ENCODE measurements around the gene DCAF15. TPM values are rescaled to one million over a fixed set of nuclear protein-coding genes. Genes with fewer than 3 reads are reported as not detected.
A peak's percentile ranks its signal among the peaks of the same experiment; 100 is the strongest.

The DCAF15 gene
- total RNA-seq, 1 experiment from 2014 or later: 41.6 TPM

- no peak for DNase-seq (ENCODE audit: low spot score)
Observed at GRCh38 chr19:13931391-13932148, 20.7 kb upstream of the DCAF15 start.

- DNase-seq (ENCODE audit: low spot score): no peak
Observed at GRCh38 chr19:13932149-13932637, 20.1 kb upstream of the DCAF15 start.

GRCh38 chr19:13932911-13933393 lies 19.4 kb upstream of the DCAF15 start:
- no peak for DNase-seq (ENCODE audit: low spot score)

GRCh38 chr19:13934785-13935109 lies 17.6 kb upstream of the DCAF15 start:
- DNase-seq (ENCODE audit: low spot score): no peak

- DNase-seq (ENCODE audit: low spot score): no peak
Observed at GRCh38 chr19:13935765-13936510, 16.4 kb upstream of the DCAF15 start.

GRCh38 chr19:13937479-13938300 lies 14.6 kb upstream of the DCAF15 start:
- DNase-seq (ENCODE audit: low spot score): no peak

- peak; percentile 52 for DNase-seq (ENCODE audit: low spot score)
Observed at GRCh38 chr19:13938301-13939064, 13.8 kb upstream of the DCAF15 start, which contains the start of gene PODNL1. Gene PODNL1, minus strand, starts transcription at chr19:13938417. Its CDS starts 236 bp downstream, at chr19:13938181.

GRCh38 chr19:13942023-13942684 lies 10.2 kb upstream of the DCAF15 start:
- DNase-seq (ENCODE audit: low spot score): no peak

GRCh38 chr19:13946414-13946813 lies 5.9 kb upstream of the DCAF15 start:
- no peak for DNase-seq (ENCODE audit: low spot score)

- DNase-seq (ENCODE audit: low spot score): no peak
Observed at GRCh38 chr19:13951043-13951442, 1.3 kb upstream of the DCAF15 start.

- DNase-seq (ENCODE audit: low spot score): no peak
Observed at GRCh38 chr19:13951799-13952153, 533 bp upstream of the DCAF15 start.

- peak; percentile 55 for DNase-seq (ENCODE audit: low spot score)
Observed at GRCh38 chr19:13952931-13953531, 722 bp downstream of the DCAF15 start.

- no peak for DNase-seq (ENCODE audit: low spot score)
Observed at GRCh38 chr19:13954185-13954584, 1.9 kb downstream of the DCAF15 start.

GRCh38 chr19:13955662-13956364 lies 3.5 kb downstream of the DCAF15 start:
- DNase-seq (ENCODE audit: low spot score): no peak

- DNase-seq (ENCODE audit: low spot score): no peak
Observed at GRCh38 chr19:13956365-13956744, 4.0 kb downstream of the DCAF15 start.

- DNase-seq (ENCODE audit: low spot score): no peak
Observed at GRCh38 chr19:13957051-13957450, 4.7 kb downstream of the DCAF15 start.

GRCh38 chr19:13958043-13958442 lies 5.7 kb downstream of the DCAF15 start:
- no peak for DNase-seq (ENCODE audit: low spot score)

- DNase-seq (ENCODE audit: low spot score): no peak
Observed at GRCh38 chr19:13959141-13959961, 7.0 kb downstream of the DCAF15 start.

Measured in A172 (cell line).